Loucy (cell line): ENCODE data around the gene XPNPEP1.

Source experiments
- CTCF ChIP-seq: fragments of 200-600 bp; sonication (generic); conservative IDR thresholded peaks from 2 replicates; pipeline ENCODE4 v1.5.1; 2014; ENCODE audit warnings: mild to moderate bottlenecking, antibody characterized with exemption, low read length
- EZH2phosphoT487 ChIP-seq: fragments of 200-600 bp; IDR thresholded peaks from 2 replicates; pipeline ENCODE4 v1.6.1; 2018; ENCODE audit warnings: antibody characterized with exemption, mild to moderate bottlenecking, moderate library complexity, borderline replicate concordance

- TF ChIP-seq CTCF (no peak), EZH2phosphoT487 (no peak)
Measured at GRCh38 chr10:109871476-109871875, 51.8 kb downstream of the XPNPEP1 start.
